SK-MEL-5 (cell line): Measurements from ENCODE around the gene EXOC6. TPM values are rescaled to one million over a fixed set of nuclear protein-coding genes. Genes with fewer than 3 reads are reported as not detected.
"Not testable (repeated sequence)": the region's sequence is repeated elsewhere in the genome, so short reads cannot be mapped to it uniquely, and the experiment has no call there.

Experiments used
- DNase-seq: peaks from one replicate; pipeline ENCODE4 v3.0.0-alpha.2; 2016; ENCODE audit warnings: low read depth, low spot score
- in situ Hi-C: cut with HindIII; loops from 2 replicates; pipeline ENCODE4 v1.10.0; 2016; ENCODE audit warnings: low sequenced_read_pairs, high pct_unique_total_duplicates, low pct_unique_long_range_greater_than_20kb
- total RNA-seq: library from RNA; depleted of rRNA; stranded (reverse); fragments of >200 nt; shearing (Covaris generic); gene quantifications from 2 replicates; pipeline ENCODE4 v1.2.3, GENCODE V29; 2014

EXOC6 gene
- total RNA-seq, 1 experiment from 2014 or later = 7.2 TPM

DNA sequence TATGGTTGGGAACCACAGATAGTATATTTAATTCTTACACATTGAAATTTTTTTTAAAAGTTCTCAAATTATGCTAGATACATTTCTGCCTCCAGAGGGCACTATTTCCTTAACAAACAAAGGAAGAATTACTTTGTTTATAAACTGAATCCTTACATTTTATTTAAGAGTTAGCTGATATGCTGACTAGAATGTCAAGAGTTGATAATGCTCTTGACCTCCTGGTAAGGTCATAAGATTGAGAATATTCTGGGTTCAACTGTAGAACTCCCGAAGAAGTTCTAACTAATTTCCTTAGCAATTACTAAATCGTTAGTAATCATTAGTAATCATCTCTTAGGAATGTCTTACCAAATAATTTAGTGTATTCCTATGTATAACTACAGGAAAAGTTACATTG is 117.0 kb downstream of the EXOC6 start:
- peak; percentile 48 for DNase-seq
- in situ Hi-C loops = no loop called here

- in situ Hi-C loops = no loop called here
- no peak for DNase-seq
Observed at GRCh38 chr10:92967641-92968040, 119.3 kb downstream of the EXOC6 start.

GRCh38 chr10:92969151-92969550 is 120.8 kb downstream of the EXOC6 start:
- no peak for DNase-seq
- in situ Hi-C loops = no loop called here

GRCh38 chr10:92970301-92971070 is 122.2 kb downstream of the EXOC6 start:
- in situ Hi-C loops = no loop called here
- no peak for DNase-seq

DNA sequence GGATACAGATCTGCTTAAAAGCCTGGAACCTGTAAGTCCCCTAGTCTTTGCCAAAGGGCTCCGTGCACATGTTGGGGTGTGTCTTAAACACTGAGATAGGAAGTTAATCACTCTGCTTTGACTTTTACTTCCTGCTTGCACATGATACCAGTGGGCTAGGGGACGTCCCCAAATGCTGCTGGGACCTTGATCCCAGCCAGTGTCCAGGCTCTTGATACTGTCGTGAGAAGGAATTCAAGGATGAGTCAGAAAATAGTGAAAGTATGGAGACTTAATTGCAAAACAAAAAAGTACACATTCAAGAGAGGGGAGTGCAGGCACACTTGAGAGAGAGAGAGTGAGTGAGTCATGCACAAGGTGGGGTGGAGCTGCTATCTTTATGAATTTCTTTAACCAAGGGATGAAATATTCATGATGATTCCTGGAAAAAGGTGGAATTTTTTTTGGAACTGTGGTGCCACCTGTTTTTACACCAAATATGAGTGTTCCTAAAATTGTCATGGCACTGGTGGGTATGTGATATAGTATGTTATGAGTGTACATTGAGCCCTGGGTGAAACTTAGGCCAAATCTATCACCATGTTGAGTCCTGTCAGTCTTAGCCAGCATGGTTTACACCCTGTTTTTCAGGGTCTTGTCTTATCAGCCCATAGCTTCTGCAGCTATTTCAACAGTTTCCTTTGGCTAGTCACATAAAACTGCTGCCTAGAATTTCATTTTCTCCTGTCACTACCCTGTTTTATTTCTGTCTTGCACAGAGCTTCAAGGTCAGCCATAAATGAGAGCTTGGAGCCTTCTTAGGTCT is 123.9 kb downstream of the EXOC6 start:
- DNase-seq = no peak
- in situ Hi-C loops = no loop called here

- in situ Hi-C loops = no loop called here
- no peak for DNase-seq
Observed at GRCh38 chr10:92972886-92973285, 124.6 kb downstream of the EXOC6 start.

- DNase-seq, in situ Hi-C loops: not testable (repeated sequence)
Observed at GRCh38 chr10:92976278-92976677, 128.0 kb downstream of the EXOC6 start.

GRCh38 chr10:92989250-92989649 is 140.9 kb downstream of the EXOC6 start:
- no peak for DNase-seq
- in situ Hi-C loops = no loop called here

- no peak for DNase-seq
- in situ Hi-C loops = no loop called here
Observed at GRCh38 chr10:92990615-92991014, 142.3 kb downstream of the EXOC6 start.

GRCh38 chr10:92991513-92991912 is 143.2 kb downstream of the EXOC6 start:
- no peak for DNase-seq
- in situ Hi-C loops = no loop called here

DNA sequence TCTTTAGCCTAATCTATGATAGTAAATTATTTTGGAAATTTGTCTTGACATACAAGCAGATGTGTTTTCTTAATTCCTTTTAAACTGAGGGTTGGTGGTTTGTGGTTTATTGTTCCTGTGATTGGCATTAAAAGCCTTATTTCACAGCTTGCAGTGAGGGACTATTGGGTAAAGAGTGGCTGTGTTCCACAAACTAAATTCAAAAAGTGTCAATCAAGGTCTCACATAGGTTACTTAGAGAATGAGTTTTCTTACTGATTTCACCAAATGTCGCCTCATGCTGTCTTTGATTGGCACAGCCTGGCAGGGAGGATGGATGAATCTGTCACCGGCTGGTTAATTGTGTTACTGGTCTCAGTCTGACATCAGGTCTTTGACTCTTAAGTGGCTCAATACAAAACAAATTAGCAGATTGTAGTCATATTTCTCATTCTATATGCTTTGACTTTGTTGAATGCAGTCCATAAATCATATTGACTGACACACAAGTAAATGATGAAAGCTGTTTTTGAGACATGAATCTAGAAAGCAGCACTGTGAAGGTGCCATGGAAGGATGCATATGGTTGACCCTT is 145.5 kb downstream of the EXOC6 start:
- in situ Hi-C loops = no loop called here
- peak; percentile 1 for DNase-seq

GRCh38 chr10:92995509-92995908 is 147.2 kb downstream of the EXOC6 start:
- in situ Hi-C loops = no loop called here
- no peak for DNase-seq

DNA sequence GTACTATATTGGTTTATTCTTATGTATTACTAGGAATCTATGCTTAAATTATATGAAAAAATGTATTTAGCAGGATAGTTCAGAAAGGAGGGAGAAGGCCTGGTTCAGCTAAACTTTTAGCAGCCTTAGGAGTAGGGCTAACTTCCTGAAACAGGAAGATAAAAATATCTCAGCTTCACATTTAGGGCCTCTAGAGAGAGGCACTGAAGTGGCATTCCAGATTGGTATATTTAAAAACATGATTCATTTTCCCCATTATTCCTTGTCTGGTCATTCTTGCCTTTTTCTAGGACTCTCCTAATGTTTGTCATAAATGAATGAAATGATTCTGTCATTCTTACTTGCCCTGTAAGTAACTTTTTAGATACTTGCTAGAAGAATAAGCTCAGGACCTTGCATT is 149.3 kb downstream of the EXOC6 start:
- in situ Hi-C loops = no loop called here
- DNase-seq = no peak

DNA sequence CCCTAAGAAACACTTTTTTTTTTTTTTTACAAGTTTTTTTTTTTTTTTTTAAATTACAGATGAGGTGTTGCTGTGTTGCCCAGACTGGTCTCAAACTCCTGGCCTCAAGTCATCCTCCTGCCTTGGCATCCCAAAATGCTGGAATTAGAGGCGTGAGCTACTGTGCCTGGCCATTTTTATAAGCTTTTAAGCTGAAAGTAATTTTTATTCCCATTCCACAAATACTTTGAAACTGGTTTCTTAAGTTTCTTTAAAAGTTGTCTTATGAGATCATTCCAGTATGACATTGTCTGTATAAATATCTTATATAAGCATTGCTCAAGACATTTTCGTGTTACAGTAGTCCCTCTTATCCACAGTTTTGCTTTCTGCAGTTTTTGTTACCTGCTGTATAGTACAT is 150.9 kb downstream of the EXOC6 start:
- in situ Hi-C loops = no loop called here
- DNase-seq = no peak

DNA sequence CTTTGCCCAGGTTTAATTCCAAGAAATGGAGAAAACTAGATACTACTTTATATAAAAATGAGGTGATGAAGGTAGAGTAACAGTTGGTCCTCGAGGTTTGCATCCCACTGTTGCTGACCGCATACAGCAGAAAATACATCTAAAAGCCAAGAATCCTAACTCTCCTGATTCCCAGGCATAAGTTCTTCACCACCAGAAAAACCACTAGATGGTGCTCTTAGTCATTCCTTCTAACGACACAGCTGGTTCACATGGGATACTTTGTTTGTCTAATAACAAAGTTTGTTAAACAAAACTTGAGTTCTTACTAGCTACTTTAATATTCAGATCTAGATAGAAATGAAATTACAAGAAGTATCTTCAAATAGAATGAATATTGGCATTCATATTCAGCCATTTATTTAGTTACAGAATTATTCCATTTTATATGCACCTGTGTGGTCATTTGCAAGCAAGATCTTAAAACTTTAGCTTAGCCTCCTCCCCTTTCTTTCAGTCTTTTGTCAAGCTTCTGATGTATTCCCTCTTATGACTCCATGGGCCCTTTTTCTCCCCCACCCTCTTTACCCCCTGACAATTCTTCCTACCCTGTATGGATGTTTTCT is 158.2 kb downstream of the EXOC6 start:
- DNase-seq = peak; percentile 58
- in situ Hi-C loops = no loop called here

DNA sequence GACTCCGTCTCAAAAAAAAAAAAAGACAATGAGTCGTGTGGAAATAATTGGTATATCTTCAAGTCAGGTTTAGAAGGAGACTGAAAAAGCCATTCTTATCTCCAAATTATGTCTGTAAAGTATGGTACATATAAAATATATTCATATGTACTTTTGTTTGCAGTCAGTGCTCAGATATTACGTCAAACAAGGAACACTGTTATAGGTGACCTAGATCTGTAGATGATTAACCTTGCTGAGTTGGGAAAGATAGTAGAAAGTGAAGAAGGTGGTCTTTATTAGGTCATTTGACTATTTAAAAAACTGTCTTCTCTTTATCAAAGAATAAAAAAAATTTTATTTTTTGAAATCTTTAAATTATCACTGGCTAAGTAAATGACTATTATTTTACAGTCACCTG is 167.4 kb downstream of the EXOC6 start:
- in situ Hi-C loops = no loop called here
- DNase-seq = no peak

GRCh38 chr10:93023013-93023650 is 174.8 kb downstream of the EXOC6 start:
- in situ Hi-C loops = no loop called here
- DNase-seq = no peak

DNA sequence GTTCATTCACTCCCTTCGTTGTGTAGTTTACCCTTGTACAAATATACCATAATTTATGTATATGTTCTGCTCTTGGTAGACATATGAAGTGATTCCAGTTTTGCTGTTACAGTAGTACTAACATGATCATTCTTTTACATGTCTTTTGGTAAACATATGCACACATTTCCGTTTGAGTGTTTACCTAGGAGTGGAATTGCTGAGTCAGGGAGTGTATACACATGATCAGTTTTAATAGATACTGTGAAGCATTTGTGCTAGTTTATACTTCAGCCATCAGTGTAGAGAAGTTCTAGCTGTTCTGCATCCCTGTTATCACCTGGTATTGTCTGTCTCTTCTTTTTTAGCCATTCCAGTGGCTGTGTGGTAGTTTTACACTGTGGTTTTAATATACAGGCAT is 177.8 kb downstream of the EXOC6 start:
- no peak for DNase-seq
- in situ Hi-C loops = no loop called here
